NCI-H187 (cell line): ENCODE results near the gene DIPK1A.

Source experiments
- DNase-seq, 2 experiments: peaks; one replicate each; lab custom pipeline; 2025; lab: John Stamatoyannopoulos, UW

DIPK1A gene

DNA sequence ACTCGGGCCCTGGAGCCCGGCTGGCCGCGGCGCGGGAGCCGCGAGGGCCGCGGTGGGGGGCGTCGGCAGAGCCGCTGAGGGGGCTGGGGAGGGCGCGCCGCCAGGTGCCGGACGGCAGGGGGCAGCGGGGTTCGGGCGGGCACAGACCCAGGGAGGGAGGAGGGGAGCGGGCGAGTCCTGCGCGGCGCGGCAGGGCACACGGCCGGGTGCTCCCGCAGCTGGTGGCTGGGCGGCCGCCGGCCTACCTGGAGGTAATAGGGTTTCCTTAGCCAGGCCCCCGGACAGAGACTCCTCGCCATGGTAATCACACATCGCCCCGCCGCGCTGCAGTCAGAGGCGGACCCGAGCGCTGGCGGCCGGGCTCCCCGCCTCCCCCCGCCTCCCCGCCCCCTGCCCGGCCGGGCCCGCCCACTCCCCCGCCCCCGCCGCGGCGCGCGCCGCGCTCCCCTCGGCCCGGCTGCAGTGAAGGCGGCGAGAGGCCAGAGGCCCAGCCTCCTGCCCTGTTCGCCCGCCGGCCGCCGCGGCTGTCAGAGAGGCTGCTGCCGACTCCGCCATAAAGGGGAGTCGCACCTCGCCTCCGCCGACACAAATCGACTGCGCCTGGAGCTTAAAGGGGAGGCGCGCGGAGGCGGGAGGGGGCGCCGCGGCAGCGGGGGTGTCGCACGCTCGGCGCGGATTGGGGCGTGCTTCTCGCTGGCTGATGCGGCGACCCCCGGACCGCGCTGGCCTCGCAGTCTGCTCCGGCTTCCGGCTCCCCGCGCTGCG, at the start of gene DIPK1A:
DIPK1A (minus strand) TSS at position 332 of the 765 bp plus-strand sequence; CDS start at position 299, 33 bp downstream.
- DNase-seq, result peak in 1 of 2 experiments; percentile 33

DNA sequence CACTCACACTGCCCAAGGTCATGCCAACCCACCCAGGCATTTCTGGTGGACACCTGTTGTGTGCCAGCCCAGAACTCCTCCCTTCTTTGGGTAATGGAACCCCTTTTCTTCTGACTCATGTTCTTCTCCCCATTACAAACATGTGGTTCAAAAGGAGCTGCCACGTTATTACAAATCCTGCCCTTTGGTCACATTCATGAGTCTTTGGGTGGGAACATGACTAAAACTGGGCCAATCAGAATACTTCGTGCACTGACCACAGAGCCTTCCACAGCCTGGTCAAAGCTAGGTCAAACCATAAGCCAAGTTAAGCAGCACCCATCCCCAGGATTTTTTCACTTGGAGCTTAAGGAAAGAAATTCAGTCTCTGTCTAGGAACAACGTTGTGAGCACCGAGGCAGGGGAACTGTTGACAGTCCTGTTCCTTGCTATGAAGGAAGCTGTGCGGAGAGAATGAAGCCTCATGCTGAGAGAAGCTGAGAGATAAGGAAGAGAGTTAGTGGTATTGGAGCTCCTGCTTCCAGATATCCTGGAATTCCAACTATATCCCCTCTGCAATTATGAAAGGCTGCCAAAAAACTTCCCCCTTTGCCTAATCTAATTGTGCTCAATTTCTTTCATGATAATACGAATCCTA, 46.8 kb upstream of the DIPK1A start:
- DNase-seq, result no peak

DNA sequence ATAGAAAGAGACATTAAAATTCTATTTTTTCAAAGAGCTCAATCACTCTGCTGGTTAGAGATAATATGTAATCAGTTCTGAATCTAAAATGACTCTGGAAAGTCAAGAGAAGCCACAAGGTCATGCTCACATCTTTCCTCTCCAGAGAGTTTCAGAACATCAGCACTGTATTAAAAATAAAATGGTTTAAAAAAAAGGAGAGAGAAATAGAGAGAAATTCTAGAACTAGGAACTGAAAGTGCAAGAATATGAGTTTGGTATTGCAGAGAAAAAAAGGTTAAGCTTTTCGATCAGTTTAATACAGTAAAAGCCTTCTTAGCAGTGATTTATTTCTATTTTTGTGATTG, 44.0 kb upstream of the DIPK1A start:
- DNase-seq, result no peak

DNA sequence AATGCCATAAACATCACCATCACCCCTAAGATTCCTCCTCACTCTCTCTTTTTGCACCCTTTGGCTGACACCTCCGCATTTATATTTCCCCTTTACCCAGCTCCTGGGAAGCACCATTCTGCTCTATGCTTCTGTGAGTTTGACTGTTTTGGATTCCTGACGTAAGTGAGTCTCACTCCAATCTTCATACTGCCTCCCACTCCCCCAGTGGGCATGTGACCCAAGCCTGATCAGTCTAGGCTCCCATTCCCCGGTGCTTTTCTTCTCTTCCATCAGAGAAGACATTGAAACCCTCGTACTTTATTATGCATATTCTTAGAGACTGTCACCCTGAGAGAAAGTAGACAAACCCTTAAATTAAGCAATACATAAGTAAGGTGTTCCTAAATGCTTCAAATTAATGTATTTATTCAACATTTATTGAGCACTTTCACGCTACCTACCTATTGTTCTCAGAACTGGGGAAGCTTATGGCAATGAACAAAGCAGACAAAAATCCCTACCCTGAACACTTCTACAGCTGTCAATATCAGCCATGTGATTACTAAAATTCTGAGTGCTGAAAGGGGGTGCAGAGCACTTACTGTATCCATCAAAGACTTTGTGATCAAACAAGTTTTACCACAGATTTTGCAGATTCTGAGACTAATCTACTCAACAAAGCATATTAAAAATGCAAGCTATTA, 43.4 kb upstream of the DIPK1A start:
- no peak for DNase-seq

DNA sequence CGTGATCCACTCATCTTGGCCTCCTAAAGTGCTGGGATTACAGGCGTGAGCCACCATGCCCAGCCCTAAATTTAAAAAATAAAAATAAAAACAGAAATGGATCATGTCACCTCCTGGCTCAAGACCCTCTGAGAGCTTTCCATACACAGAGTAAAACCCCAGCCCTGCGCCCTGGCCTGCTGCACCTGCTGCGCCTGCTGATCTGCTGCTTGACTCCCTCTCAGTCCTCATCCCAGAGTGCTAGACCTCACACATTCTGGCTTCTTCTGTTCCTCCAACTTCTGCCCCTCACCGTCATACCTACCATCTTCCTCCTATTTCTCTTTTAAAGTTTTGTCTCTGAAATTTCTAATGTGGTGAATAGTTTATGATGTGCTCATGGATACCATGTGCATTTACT, 42.7 kb upstream of the DIPK1A start:
- DNase-seq, result no peak

DNA sequence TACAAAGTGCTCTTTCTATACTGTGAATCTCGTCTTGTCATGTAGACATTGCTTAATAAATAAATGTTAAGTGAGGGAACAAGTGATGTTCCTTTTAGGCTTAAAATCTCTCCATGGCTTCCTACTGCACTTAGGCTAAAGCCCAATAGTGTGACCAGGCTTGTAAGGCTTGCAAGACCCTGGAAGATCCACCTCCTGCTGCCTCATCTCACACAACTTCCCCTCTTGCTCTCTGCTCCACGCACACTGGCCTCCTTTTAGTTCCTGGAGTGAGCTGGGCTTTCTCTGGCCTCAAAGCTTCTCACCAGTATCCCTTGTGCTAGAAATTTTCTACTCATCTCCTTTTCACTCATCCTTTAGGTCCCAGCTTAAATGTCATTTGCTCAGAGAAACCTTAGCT, 41.5 kb upstream of the DIPK1A start:
- DNase-seq, result no peak

DNA sequence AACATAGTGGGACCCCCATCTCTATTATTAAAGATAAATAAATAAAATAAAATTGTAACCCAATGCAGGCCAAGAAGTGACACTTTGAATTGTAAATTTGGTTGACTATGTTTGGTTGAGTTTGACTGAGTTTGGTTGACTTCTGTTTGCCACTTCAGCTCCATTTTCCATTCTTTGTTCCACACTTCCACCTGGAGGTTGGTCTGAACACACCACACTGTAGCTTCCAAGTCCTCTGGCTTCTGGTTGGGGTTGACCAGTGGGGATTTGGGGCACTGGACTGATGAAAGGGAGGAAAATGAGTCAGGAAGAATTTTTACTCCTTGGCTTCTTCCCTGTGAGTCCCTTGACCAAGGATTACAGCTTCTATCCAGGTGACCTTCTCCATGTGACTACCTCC, 40.6 kb upstream of the DIPK1A start:
- DNase-seq, result no peak

DNA sequence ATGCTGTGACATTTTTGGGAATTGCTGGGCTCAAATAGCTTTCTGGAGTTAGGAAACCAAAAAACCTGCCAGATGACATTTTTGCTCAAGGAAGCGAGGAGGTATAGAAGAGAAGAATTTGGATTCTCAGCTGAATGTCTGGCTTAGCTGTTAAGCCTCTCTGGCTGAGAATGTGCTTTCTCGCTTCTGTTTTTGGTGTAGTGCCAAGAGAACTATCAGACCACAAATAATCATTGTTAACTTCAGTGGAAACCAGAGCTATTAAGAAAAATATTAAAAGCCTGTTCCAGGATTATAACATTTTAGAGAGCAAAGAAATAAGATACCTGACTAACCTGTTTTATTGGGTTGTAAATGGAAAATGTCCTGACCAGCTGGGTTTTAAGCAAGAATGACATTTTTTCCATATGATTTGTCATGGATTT, 39.5 kb upstream of the DIPK1A start:
- no peak for DNase-seq

DNA sequence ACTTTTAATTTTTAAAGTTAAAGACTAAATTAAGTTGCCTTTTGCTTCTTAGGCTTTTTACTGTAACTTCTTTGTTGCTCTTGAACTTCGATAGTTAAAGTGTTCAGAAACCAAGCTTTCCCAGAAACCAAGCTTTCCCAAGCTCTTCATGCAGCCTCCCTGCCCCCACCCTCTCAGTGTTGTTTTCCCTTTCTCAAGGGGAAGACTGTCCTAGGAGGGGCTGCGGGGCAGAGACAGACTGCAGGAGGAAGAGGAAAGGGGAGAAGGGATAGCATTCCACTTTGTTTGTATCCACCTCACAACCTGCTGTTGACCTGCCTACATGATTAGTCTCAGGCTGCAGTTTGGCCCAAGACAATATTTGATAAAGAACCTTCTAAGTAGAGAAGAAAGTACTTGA, 39.0 kb upstream of the DIPK1A start:
- no peak for DNase-seq

DNA sequence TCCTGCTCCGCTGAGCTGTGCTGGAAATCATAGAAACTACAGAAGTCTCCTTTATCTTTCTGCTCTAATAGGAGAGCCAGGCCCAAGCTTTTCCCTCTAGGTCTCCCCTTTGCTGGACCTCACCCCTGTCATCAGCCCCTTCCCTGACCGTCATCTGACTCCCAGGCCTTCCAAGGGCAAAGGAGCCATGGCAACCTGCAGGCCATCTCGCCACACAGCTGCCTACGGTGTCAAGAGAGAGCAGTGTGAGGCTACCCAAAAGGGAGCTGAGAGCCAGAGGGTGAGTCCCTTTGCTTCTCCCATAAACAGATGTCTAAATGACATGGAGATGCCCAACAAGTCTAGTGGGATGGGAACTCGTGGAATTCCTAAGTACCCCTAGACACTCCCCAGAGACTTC, 37.6 kb upstream of the DIPK1A start:
- no peak for DNase-seq

DNA sequence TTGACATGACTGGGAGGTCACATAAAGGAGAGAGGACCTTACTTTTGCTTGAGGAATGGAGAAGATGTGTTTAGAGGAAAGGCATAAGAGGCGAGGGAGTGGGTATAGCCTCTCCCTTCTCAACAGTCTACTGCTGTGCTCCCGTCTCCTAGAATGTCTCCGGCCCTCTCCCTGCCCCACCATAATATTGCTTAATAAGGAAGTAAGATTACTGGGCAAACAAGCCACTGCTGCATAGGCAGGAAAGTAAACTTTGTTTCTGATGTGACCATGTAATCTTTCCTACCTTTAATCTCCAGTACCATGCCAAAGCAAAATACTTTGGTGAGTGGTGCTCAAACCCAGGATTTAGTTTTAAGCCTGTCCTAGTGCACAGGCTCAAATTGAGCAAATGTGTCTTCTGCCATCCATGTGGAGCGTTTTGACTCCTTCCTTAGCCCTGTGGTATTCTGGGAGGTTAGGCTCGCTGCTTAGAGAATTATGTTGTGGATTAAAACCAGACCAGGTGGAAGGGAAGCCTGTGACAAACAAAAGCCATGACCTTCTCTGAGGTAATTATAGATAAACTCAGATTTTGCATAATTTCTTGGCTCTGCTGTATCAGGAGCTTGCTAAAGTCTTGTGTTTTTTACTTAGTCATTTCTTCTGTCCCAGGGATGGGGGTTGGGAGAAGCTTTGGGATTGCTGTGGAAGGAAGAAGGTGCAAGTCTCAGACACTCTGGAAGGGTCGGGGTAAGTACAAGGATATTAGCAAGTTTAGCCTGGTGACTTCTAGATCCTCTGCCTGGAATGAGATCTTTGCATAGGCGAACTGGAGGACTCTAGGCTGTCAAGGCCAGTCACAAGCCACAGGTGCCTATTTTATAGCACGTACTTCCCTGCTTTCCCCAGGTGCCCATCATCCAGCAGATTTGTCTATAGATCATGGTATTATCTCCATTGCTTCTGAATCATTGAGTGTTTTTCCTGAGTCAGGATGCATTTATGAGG, 34.5 kb upstream of the DIPK1A start:
- no peak for DNase-seq

DNA sequence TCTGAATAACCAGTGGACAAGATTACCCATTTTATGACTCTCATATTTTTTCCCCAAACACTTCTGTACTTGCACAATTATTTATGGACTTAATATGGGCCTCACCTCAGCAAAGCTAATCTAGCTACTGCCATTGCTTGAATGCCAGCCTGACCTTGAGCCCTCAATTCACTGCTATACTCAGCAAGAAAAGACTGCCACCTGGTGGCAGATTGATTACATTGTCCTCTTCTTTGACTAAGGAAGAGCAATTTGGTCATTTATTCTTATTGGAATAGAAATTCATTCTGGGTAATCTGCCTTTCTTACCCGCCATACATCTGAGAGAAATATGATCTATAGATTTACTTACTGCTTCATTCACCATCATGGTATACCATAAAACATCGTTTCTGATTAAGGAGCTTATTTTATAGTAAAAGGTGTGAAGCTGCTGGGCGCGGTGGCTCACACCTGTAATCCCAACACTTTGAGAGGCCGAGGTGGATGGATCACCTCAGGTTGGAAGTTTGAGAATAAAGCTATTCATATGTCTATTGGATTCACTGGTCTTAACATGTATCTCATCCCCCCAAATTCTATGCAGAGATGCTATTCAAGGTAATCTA, 32.9 kb upstream of the DIPK1A start:
- peak; percentile 18 to 45 for DNase-seq

DNA sequence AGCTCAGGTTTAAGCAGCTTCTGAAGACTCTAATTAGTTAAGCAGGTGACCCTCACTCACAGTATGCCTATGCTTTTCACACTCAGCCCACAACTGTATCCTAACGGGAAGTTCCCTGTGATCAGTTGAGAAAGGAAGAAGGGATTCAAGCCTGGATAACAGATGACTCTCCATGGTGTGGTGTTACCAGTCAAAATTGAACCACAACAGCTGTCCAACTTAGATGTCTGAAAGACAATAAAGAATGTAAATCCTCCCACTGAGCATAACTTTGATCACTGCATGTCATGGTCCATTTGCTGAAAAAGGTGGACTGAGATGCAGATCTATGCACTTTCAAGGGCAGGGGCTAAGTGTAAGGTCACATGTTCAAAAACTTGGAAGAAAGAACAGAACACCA, 32.3 kb upstream of the DIPK1A start:
- no peak for DNase-seq

DNA sequence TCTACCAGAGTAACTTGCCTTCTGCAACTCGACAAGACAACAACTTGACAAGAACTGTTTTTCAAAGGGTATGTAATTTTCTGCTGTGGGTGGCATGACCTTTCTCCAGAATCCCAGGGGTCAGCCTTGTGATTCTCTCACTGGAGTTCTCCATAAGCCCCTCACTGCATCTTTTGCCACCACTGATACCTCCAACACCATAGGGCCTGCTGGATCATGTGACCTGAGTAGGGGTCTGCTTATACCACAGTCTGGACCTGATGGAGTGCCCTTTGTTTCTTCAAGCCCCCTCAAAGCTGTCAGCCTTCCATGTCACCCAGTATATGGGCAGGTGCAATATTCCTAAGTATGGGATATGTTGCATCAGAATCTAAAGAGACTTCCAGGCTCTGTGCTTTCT, 31.6 kb upstream of the DIPK1A start:
- DNase-seq, result no peak

DNA sequence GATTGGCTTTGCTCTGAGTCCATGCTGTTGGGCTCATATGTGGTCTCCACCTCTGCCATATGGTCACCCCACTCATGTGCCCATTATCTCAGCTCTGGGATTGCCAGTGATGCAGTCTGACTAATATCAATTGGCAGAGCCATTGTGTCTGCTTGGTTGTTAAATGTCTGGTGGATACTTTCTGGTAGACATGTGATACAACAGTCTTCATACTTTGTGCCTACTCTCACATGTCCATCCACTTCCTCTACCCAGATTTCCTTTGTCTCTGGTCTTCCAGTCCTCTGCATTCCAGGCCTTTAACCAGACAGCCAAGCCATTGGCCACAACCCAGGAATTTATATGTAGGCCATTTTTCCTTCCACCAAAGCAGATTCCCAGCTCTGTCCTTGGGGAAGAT, 30.8 kb upstream of the DIPK1A start:
- DNase-seq, result no peak

DNA sequence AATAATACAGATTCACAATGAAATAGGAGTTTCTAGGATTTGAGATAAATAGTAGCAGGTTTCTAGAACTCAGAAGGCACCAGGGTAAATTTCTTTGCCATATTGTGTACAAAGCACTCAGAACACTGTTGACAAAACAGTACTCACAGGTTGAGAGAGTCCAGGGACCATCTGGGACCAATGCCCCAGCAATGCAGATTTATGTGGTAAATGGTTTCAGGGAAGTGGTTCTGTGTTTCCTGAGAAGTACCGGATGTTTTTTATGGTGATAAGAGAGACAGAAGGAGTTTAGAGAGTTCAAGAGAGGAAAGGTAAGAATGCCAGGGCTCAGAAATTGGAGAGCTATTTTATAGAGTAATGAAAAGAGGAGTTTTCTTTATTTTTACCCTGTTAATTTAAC, 29.6 kb upstream of the DIPK1A start:
- no peak for DNase-seq

DNA sequence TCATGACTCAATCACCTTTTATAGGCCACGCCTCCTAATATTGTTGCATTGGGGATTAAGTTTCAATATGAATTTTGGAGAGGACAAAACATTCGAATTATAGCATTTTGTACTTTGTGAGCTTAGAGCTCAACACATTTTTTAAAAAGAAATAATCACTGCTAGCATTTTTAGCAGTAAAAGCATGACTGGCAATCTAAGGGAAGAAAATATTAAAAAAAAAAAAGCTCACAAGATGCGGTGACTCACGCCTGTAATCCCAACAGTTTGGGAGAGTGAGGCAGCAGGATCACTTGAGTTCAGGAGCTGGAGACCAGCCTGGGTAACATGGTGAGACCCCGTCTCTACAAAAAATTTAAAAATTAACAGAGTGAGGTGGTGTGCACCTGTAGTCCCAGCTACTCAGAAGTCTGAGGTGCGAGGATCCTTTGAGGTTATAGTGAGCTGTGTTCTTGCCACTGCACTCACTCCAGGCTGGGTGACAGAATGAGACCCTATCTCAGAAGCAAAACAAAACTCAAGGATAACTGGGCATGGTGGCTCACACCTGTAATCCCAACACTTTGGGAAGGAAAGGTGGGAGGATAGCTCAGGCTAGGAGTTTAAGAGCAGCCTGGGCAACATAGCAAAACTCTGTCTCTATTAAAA, 28.8 kb upstream of the DIPK1A start:
- no peak for DNase-seq

DNA sequence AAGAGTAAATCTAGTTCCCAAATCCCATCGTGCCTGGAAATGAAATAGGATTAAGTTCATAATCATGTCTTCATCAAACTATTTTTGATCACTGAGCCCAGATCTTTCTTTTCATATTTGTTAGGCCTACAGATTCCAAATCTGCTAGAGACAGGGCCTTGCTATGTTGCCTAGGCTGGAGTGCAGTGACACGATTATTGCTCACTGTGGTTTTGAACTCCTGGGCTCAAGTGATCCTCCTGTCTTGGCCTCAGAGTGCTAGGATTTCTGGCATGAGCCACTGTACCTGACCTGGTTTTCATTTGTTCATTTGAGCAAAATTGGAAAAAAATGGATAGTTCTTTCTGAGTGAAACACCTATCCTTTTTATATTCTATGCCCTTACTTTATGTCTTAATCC, 28.0 kb upstream of the DIPK1A start:
- DNase-seq, result no peak

DNA sequence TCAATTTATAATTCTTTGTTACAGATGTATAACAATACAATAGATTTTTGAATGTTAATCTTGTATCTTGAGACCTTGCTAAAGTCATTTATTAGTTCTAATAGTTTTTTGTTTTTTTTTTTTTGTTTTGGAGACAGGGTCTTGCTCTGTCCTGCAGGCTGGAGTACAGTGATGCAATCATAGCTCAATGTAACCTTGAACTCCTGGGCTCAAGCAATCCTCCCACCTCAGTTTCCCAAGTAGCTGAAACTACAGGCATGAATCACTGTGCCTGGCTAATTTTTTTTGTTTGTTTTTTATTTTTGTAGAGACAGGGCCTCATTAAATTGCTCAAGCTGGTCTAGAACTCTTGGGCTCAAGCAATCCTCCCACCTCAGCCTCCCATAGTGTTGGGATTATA, 26.2 kb upstream of the DIPK1A start:
- no peak for DNase-seq

DNA sequence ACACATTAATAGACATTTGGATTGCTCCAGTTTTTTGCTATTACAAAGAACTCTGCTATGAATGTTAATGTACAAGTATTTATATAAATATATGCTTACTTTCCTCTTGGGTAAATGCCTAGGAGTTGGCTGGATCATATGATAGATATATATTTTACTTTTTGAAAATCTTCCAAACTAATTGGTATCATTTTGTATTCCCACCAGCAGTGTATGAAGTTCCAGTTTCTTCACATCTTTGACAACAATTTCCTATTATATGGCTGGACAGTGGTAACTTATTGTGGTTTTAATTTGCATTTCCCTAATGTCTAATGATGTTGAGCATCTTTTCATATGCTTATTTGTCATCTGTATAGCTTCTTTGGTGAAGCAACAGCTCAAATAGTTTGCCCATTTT, 23.8 kb upstream of the DIPK1A start:
- no peak for DNase-seq
